A673 (cell line): ENCODE data around the gene CARHSP1. TPM values are rescaled to one million over a fixed set of nuclear protein-coding genes. Genes with fewer than 3 reads are reported as not detected.

Source experiments
- BruUV-seq: library from RNA; stranded (reverse); fragments of 400-500 nt; replicated peaks from 2 replicates; lab custom pipeline; 2021; lab: Mats Ljungman, UMichigan
- CTCF ChIA-PET: fragments of 300-600 bp; sonication (Branson Sonifier 250); formaldehyde crosslinking; loops from one replicate; lab custom pipeline; 2022; ENCODE audit warnings: antibody characterized with exemption; lab: Charles Lee
- POLR2A ChIA-PET: fragments of 300-600 bp; sonication (Branson Sonifier 250); formaldehyde crosslinking; loops from one replicate; lab custom pipeline; 2022; ENCODE audit warnings: antibody characterized with exemption; ENCODE audit not compliant: low non-redundant PET; lab: Charles Lee
- DNase-seq: peaks from one replicate; pipeline ENCODE4 v3.0.0-alpha.2; 2015; ENCODE audit warnings: low spot score
- H3K27ac ChIP-seq: fragments of 200-600 bp; sonication (generic); 2 replicates; pipeline ENCODE4 v1.5.1; 2016; ENCODE audit warnings: mixed run types, low read depth, mild to moderate bottlenecking, mixed read lengths, antibody characterized with exemption, low read length; ENCODE audit not compliant: poor library complexity, severe bottlenecking
- H3K27me3 ChIP-seq: fragments of 200-600 bp; sonication (generic); replicated peaks from 2 replicates; pipeline ENCODE4 v1.6.1; 2017; ENCODE audit warnings: mixed run types, low read depth, mild to moderate bottlenecking, mixed read lengths, antibody characterized with exemption, low read length; ENCODE audit not compliant: insufficient read depth, poor library complexity
- H3K36me3 ChIP-seq: fragments of 200-600 bp; sonication (generic); 2 replicates; pipeline ENCODE4 v1.6.1; 2016; ENCODE audit warnings: mixed run types, mild to moderate bottlenecking, mixed read lengths, antibody characterized with exemption, low read length; ENCODE audit not compliant: insufficient read depth, poor library complexity, severe bottlenecking
- H3K4me1 ChIP-seq: fragments of 200-600 bp; sonication (generic); 2 replicates; pipeline ENCODE4 v1.6.1; 2017; ENCODE audit warnings: mixed run types, mild to moderate bottlenecking, mixed read lengths, antibody characterized with exemption, low read length; ENCODE audit not compliant: insufficient read depth, poor library complexity, severe bottlenecking
- H3K4me3 ChIP-seq: fragments of 200-600 bp; sonication (generic); 2 replicates; pipeline ENCODE4 v1.5.1; 2016; ENCODE audit warnings: low read depth, mixed run types, mild to moderate bottlenecking, mixed read lengths, low read length; ENCODE audit not compliant: poor library complexity, severe bottlenecking
- H3K9me3 ChIP-seq: fragments of 200-600 bp; sonication (generic); 2 replicates; pipeline ENCODE4 v1.6.1; 2016; ENCODE audit warnings: mixed run types, low read depth, mild to moderate bottlenecking, mixed read lengths, antibody characterized with exemption, low read length; ENCODE audit not compliant: poor library complexity, severe bottlenecking
- EZH2 ChIP-seq: fragments of 200-600 bp; sonication (generic); IDR thresholded peaks from 2 replicates; pipeline ENCODE4 v1.6.1; 2017; ENCODE audit warnings: borderline replicate concordance, low read depth, mild to moderate bottlenecking, mixed read lengths, antibody characterized with exemption, low read length; ENCODE audit not compliant: poor library complexity, severe bottlenecking
- intact Hi-C: fragments of 100-400 bp; cut with micrococcal nuclease; formaldehyde crosslinking; loops from one replicate; pipeline ENCODE4 v1.10.0; 2022; ENCODE audit not compliant: unreplicated experiment
- total RNA-seq: library from RNA; stranded (reverse); gene quantifications from 2 replicates; pipeline ENCODE4 v1.2.3, GENCODE V29; 2021
- TF ChIP-seq, protein P1 (sequence below): fragments of 300-800, 200-600 bp; sonication (generic); conservative IDR thresholded peaks from 2 replicates; pipeline ENCODE4 v1.5.1; 2017; ENCODE audit warnings: low read depth, mild to moderate bottlenecking, antibody characterized with exemption, low read length, moderate library complexity, mixed read lengths

CARHSP1 gene
- total RNA-seq, 1 experiment from 2014 or later = 316 TPM

- ChIA-PET CTCF (interaction anchor here (0.9 kb wide), 1 partner anchor 249 kb away, joined by 3 read pairs; no protein-coding TSS in a partner anchor), POLR2A (no interaction called here)
- TF ChIP-seq EZH2 = no peak
- Histone ChIP-seq H3K4me3 (no peak overlapping the region), H3K27me3 (no peaks in the 10 kb centered on the region), H3K4me1 (no peaks in the 10 kb centered on the region), H3K36me3 (peaks cover 17% of the 10 kb centered on the region), H3K9me3 (no peaks in the 10 kb centered on the region), H3K27ac (no peak overlapping the region)
- DNase-seq = no peak
- intact Hi-C loops = no loop called here
- no TSS peak for BruUV-seq
Observed at GRCh38 chr16:8885674-8886592, 17.1 kb upstream of the CARHSP1 start.

DNA sequence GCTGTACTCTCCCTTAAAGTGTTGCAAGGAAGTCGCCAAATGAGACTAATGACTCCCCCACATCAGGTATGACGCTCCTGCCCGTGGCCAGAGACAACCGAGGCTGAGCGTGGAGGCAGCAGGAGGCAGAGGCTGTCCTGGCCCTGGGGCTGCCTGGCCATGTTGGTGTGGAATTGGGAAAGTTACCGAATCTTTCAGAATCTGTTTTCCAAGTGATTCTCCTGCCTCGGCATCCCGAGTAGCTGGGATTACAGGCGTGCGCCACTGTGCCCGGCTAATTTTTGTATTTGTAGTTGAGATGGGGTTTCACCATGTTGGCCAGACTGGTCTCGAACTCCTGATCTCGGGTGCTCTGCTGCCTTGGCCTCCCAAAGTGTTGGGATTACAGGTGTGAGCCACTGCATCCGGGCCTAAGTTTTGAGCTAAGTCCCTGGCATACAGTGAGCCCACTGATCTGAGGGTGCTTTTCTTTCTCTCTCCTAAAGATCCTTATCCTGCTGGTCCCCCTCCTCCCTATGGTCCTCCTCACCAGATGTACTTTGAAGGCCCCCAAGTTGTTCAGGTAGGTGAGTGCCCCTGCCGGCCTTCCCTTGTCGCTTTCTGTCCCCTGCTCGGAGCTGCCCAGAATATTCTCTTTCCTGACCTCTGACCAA, 14.0 kb upstream of the CARHSP1 start:
- BruUV-seq = no TSS peak

DNA sequence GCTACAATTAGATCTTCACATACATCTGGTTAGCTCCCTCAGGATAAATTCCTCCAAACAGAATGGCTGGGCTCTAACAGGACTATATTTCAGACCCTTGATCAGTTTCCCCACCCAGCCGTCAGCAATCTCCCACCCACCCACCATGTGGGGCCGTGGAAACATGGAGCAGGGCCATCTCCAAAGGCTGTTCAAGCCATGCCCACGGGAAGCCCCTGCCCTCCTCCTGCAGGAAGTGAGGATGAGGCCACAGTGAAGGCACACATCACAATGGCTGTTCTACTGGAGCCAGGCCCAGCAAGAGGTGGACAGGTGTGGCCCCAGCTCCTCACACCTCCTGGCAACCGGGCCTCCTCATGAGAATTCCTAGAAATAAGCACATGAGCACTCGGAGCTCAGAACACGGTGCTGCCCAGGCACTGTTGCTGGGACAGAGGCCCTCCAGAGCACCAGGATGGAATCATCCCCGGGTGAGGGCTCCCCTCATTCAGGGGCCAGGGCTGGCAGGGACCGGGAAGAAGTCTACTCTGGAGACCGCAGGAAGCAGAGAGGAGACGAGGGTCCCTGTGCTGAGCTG, 13.3 kb upstream of the CARHSP1 start, which contains the start of gene LITAFD:
Gene LITAFD, plus strand, starts transcription at position 311 of the 577 bp plus-strand sequence. CDS start 2,005 bp downstream, outside the sequence.
- Histone ChIP-seq H3K27ac (no peak within 1 kb of the TSS), H3K36me3 (no peaks in the 10 kb centered on the region), H3K4me3 (no peak within 1 kb of the TSS), H3K4me1 (no peaks in the 10 kb centered on the region), H3K27me3 (no peaks in the 10 kb centered on the region), H3K9me3 (no peaks in the 10 kb centered on the region)
- no TSS peak for BruUV-seq
- intact Hi-C loops = no loop called here
- no peak for DNase-seq
- TF ChIP-seq, protein P1, sequence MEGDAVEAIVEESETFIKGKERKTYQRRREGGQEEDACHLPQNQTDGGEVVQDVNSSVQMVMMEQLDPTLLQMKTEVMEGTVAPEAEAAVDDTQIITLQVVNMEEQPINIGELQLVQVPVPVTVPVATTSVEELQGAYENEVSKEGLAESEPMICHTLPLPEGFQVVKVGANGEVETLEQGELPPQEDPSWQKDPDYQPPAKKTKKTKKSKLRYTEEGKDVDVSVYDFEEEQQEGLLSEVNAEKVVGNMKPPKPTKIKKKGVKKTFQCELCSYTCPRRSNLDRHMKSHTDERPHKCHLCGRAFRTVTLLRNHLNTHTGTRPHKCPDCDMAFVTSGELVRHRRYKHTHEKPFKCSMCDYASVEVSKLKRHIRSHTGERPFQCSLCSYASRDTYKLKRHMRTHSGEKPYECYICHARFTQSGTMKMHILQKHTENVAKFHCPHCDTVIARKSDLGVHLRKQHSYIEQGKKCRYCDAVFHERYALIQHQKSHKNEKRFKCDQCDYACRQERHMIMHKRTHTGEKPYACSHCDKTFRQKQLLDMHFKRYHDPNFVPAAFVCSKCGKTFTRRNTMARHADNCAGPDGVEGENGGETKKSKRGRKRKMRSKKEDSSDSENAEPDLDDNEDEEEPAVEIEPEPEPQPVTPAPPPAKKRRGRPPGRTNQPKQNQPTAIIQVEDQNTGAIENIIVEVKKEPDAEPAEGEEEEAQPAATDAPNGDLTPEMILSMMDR = no peak
- TF ChIP-seq EZH2 = no peak
- CTCF ChIA-PET = no interaction called here
- POLR2A ChIA-PET = no interaction called here

More for the DNA sequence above, 14.0 kb upstream of the CARHSP1 start:
- Histone ChIP-seq H3K36me3 (no peaks in the 10 kb centered on the region), H3K9me3 (no peaks in the 10 kb centered on the region), H3K4me3 (no peak overlapping the region), H3K4me1 (no peaks in the 10 kb centered on the region), H3K27ac (no peak overlapping the region), H3K27me3 (no peaks in the 10 kb centered on the region)
- TF ChIP-seq, protein P1 = no peak
- DNase-seq = no peak
- CTCF ChIA-PET = no interaction called here
- POLR2A ChIA-PET = no interaction called here
- intact Hi-C loops = no loop called here
